Sigmoid colon (tissue), 7 donors: ENCODE data around the gene MGST2. TPM values are rescaled to one million over a fixed set of nuclear protein-coding genes. Genes with fewer than 3 reads are reported as not detected.
A peak's percentile ranks its signal among the peaks of the same experiment; 100 is the strongest.

Experiments
- DNase-seq: peaks from one replicate; pipeline ENCODE4 v3.0.0-alpha.2; 2019
- H3K27ac ChIP-seq, 4 donors: fragments of 200-600 bp; sonication (generic); one replicate each; pipeline ENCODE4 v1.5.1; 2016 to 2019; ENCODE audit warnings: mild to moderate bottlenecking in 1 of 4
- H3K27me3 ChIP-seq, 3 donors: fragments of 200-600 bp; sonication (generic); one replicate each; pipeline ENCODE4 v1.5.1; 2019; ENCODE audit warnings: mild to moderate bottlenecking in 1 of 3
- H3K36me3 ChIP-seq, 4 donors: fragments of 200-600 bp; sonication (generic); one replicate each; pipeline ENCODE4 v1.5.1; 2016 to 2019
- H3K4me1 ChIP-seq, 4 donors: fragments of 200-600 bp; sonication (generic); one replicate each; pipeline ENCODE4 v1.5.1; 2017 to 2019
- H3K4me3 ChIP-seq, 4 donors: fragments of 200-600 bp; sonication (generic); one replicate each; pipeline ENCODE4 v1.5.1; 2017 to 2019; ENCODE audit warnings: mild to moderate bottlenecking in 2 of 4, moderate library complexity in 1 of 4
- H3K9me3 ChIP-seq, 4 donors: fragments of 200-600 bp in 3 of 4; sonication (generic) in 3 of 4; one replicate each; pipeline versions ENCODE4 v1.5.1 to v1.6.1; 2013 to 2019
- EP300 ChIP-seq, 4 donors: sonication (generic); formaldehyde crosslinking; IDR thresholded peaks; one replicate each; pipeline ENCODE4 v1.6.1; 2017; ENCODE audit warnings: antibody characterized with exemption in 4 of 4
- POLR2A ChIP-seq, 2 donors: fragments of 450-650 bp; IDR thresholded peaks; one replicate each; pipeline ENCODE4 v1.6.1; 2016; ENCODE audit warnings: antibody characterized with exemption in 2 of 2, mild to moderate bottlenecking in 2 of 2, moderate library complexity in 2 of 2
- POLR2AphosphoS5 ChIP-seq, 4 donors: sonication (generic); formaldehyde crosslinking; IDR thresholded peaks; one replicate each; pipeline ENCODE4 v1.6.1; 2017; ENCODE audit warnings: antibody characterized with exemption in 4 of 4
- WGBS, 2 donors: extraction: QIAGEN DNeasy Blood & Tissue Kit; methylation state at CpG; one replicate each; pipeline ENCODE4 v1.1.7; 2013; 5-methylcytosine and 5-hydroxymethylcytosine counted together
- intact Hi-C: fragments of 100-400 bp; cut with DNase I; formaldehyde crosslinking; loops from one replicate; pipeline ENCODE4 v1.15.1; 2023
- polyA plus RNA-seq, 3 donors: library from polyadenylated mRNA; stranded (reverse); fragments of 200-250 nt; gene quantifications; one replicate each; pipeline ENCODE4 v1.2.3, GENCODE V29; 2013
- total RNA-seq, 4 donors: library from RNA; depleted of rRNA; stranded (reverse); fragments of >200 nt; gene quantifications; one replicate each; pipeline ENCODE4 v1.1.0, GENCODE V29; 2016
- TF ChIP-seq, protein P1 (sequence below), 4 experiments: fragments of 450-650 bp in 3 of 4; fragments of 200-600 bp in 1 of 4; IDR thresholded peaks; one replicate each; pipeline ENCODE4 v1.5.1; 2016 to 2019; ENCODE audit warnings: antibody characterized with exemption in 4 of 4, mild to moderate bottlenecking in 3 of 4, moderate library complexity in 2 of 4
- donor health status: healthy with polysubstance abuse.
- donor health status: Bipolar disorder and iron deficiency.
- donor health status: healthy.

The MGST2 gene
- total and polyA plus RNA-seq, 7 donors = 30.8 to 143 (median 48.2) TPM

DNA sequence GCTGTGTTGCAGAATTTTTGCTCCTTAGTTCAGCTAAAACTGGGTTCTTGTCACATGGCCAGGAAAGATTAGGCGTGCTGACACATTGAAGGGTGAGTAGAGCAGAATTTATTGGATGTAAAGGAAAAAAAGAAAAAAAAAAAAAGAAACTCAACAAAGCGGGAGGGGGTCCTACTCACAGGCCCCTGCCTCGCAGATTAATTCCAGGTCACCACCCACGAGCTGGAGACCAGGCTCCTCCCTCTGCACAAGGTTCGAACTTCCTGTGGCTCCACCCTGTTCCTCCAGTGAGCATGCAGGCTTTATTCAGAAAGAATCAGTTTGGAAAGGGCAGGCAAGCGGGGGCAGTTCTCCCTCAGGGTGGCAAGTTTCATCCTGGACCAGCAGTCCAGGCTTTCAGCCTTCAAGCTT, 17.1 kb downstream of the MGST2 start:
- Histone ChIP-seq H3K27me3 (no peaks in the 10 kb centered on the region), H3K9me3 (no peaks in the 10 kb centered on the region), H3K36me3 (peaks cover 0 to 24% (median 11%) of the 10 kb centered on the region in 4 donors), H3K4me1 (peaks cover 0 to 26% (median 3%) of the 10 kb centered on the region in 4 donors), H3K4me3 (no peak overlapping the region), H3K27ac (no peak overlapping the region)
- TF ChIP-seq POLR2A (IDR thresholded peaks at IDR 0.05) = no peak
- TF ChIP-seq, protein P1, sequence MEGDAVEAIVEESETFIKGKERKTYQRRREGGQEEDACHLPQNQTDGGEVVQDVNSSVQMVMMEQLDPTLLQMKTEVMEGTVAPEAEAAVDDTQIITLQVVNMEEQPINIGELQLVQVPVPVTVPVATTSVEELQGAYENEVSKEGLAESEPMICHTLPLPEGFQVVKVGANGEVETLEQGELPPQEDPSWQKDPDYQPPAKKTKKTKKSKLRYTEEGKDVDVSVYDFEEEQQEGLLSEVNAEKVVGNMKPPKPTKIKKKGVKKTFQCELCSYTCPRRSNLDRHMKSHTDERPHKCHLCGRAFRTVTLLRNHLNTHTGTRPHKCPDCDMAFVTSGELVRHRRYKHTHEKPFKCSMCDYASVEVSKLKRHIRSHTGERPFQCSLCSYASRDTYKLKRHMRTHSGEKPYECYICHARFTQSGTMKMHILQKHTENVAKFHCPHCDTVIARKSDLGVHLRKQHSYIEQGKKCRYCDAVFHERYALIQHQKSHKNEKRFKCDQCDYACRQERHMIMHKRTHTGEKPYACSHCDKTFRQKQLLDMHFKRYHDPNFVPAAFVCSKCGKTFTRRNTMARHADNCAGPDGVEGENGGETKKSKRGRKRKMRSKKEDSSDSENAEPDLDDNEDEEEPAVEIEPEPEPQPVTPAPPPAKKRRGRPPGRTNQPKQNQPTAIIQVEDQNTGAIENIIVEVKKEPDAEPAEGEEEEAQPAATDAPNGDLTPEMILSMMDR (IDR thresholded peaks at IDR 0.05) = no peak
- TF ChIP-seq EP300 (IDR thresholded peaks at IDR 0.05) = no peak
- no peak for TF ChIP-seq POLR2AphosphoS5 (IDR thresholded peaks at IDR 0.05)
- WGBS, 2 donors = 40 to 67% methylated on average over 6 of the region's 6 CpGs
- intact Hi-C loops = no loop called here
- DNase-seq = no peak

DNA sequence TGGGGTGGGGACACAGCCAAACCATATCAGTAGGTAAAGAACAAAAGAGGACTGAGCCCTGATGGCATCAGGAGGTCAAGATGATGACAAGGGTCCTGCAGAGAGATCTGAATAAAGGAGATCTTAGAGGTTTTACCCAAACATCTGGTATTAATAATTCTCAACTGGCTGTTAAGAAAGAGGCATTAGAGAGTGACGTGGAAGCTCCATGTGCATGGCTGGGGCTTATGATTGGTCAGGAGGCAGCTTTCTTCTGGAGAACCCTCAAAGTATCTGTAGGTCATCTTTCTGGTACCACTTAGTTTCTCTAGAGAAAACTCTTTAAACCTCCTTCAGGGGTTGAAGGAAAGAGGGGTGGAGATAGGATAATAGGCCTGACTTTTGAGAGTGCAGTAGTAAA, 18.7 kb downstream of the MGST2 start:
- Histone ChIP-seq H3K4me3 (no peak overlapping the region), H3K9me3 (no peaks in the 10 kb centered on the region), H3K27me3 (no peaks in the 10 kb centered on the region), H3K4me1 (peaks cover 0 to 26% (median 3%) of the 10 kb centered on the region in 4 donors), H3K27ac (no peak overlapping the region), H3K36me3 (peaks cover 0 to 13% (median 6%) of the 10 kb centered on the region in 4 donors)
- 94 to 96% methylated on average over 1 of the region's 1 CpG for WGBS, 2 donors
- TF ChIP-seq EP300 (IDR thresholded peaks at IDR 0.05) (no peak), POLR2A (IDR thresholded peaks at IDR 0.05) (no peak)
- TF ChIP-seq, protein P1 (IDR thresholded peaks at IDR 0.05) = no peak
- intact Hi-C loops = no loop called here
- no peak for DNase-seq

DNA sequence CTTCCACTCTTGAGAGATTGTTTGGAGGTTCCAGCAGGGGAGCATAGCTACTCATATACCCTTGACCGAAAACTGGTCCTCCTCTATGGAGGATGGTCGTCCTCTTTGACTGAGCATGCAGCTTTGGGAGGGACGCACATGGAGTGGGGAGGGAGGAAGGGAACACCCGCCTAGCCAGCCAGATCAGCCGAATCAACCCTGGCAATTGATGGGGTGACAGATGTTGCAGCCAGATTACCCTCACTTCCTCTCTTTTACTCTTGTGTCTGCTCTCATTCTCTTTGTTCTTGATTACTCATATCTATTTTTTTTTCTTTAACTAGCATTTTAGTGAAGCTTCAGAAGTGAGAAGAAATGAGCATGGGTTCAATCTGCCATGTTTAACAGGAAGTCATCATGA, 19.6 kb downstream of the MGST2 start:
- Histone ChIP-seq H3K9me3 (no peaks in the 10 kb centered on the region), H3K36me3 (peaks cover 0 to 13% (median 2%) of the 10 kb centered on the region in 4 donors), H3K27me3 (no peaks in the 10 kb centered on the region), H3K4me3 (no peak overlapping the region), H3K27ac (no peak overlapping the region), H3K4me1 (peaks cover 0 to 26% (median 3%) of the 10 kb centered on the region in 4 donors)
- TF ChIP-seq, protein P1 (IDR thresholded peaks at IDR 0.05) = no peak
- TF ChIP-seq EP300 (IDR thresholded peaks at IDR 0.05) = no peak
- TF ChIP-seq POLR2AphosphoS5 (IDR thresholded peaks at IDR 0.05) = no peak
- no peak for TF ChIP-seq POLR2A (IDR thresholded peaks at IDR 0.05)
- intact Hi-C loops = no loop called here
- WGBS, 2 donors = 80 to 89% methylated on average over 5 of the region's 5 CpGs
- no peak for DNase-seq

DNA sequence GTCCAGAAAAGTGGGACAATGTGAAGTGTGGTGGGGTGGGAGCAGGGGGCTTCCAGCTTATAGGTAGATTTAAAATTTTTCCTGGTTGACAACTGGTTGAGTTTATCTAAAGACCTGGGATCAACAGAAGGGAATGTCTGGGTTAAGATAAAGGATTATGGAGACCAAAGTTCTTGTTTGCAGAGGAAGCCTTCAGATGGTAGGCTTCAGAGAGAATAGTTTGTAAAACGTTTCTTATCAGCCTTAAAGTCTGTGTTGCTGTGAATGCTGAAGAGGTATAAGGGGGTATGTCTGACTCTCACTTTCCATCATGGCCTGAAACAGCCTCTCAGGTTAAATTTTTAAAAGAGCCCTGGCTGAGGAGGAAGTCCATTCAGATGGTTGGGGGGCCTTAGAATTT, 20.5 kb downstream of the MGST2 start:
- Histone ChIP-seq H3K4me3 (no peak overlapping the region), H3K9me3 (no peaks in the 10 kb centered on the region), H3K27ac (peak overlapping the region in 1 of 4 donors; percentile 56), H3K27me3 (no peaks in the 10 kb centered on the region), H3K36me3 (peaks cover 0 to 13% (median 2%) of the 10 kb centered on the region in 4 donors), H3K4me1 (peaks cover 0 to 26% (median 3%) of the 10 kb centered on the region in 4 donors)
- no peak for DNase-seq
- intact Hi-C loops = no loop called here
- WGBS, 2 donors = 22 to 55% methylated on average over 1 of the region's 1 CpG
- TF ChIP-seq EP300 (IDR thresholded peaks at IDR 0.05) (no peak), POLR2A (IDR thresholded peaks at IDR 0.05) (no peak), POLR2AphosphoS5 (IDR thresholded peaks at IDR 0.05) (no peak)
- TF ChIP-seq, protein P1 (IDR thresholded peaks at IDR 0.05) = no peak

DNA sequence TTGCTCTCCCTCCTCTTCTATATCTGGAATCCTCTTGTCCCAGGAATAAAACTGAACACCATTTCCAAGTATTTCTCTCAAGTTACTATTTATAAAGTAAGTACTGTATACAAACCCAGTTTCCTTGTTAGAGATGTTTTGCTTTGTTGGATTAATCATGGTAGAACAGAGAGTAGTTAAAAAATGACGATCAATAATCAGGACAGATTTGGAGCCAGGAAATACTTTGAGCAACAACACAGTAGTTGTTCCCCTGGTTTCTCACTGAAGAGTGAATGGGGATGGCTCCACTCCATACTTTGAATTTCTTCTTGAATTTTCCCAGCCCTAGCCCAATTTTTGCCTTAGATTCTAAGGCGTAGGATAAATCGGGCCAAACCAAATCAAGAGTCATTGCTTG, 21.4 kb downstream of the MGST2 start:
- no peak for DNase-seq
- TF ChIP-seq POLR2AphosphoS5 (IDR thresholded peaks at IDR 0.05) (no peak), EP300 (IDR thresholded peaks at IDR 0.05) (no peak), POLR2A (IDR thresholded peaks at IDR 0.05) (no peak)
- intact Hi-C loops = no loop called here
- WGBS, 2 donors = 91 to 96% methylated on average over 3 of the region's 3 CpGs
- peaks cover 0 to 24% (median 3%) of the 10 kb centered on the region in 4 donors for H3K4me1 ChIP-seq
- no peaks in the 10 kb centered on the region for H3K9me3 ChIP-seq
- H3K36me3 ChIP-seq = peaks cover 0 to 13% (median 2%) of the 10 kb centered on the region in 4 donors
- peak overlapping the region in 1 of 4 donors; percentile 56 for H3K27ac ChIP-seq
- H3K4me3 ChIP-seq = no peak overlapping the region
- H3K27me3 ChIP-seq = no peaks in the 10 kb centered on the region
